Activated CD4-positive, CD25-positive, alpha-beta regulatory T cell treated with anti-CD3 and anti-CD28 coated beads, Interleukin-2, amount 50 U/mL, for 24 hours (primary cell): ENCODE results near the gene RAB35.

ENCODE experiments used
- ATAC-seq, 2 donors: fragments of 150-1000 bp; cut with Tn5 transposase; one replicate each; pipeline ENCODE4 v1.10.0; 2021; ENCODE audit warnings: mild to moderate bottlenecking in 1 of 2, moderate library complexity in 1 of 2

RAB35 gene

GRCh38 chr12:120132054-120132836 lies 15.7 kb upstream of the RAB35 start:
- no peak for ATAC-seq

GRCh38 chr12:120131116-120131515 lies 14.6 kb upstream of the RAB35 start:
- no peak for ATAC-seq

- ATAC-seq = no peak
Observed at GRCh38 chr12:120130011-120130410, 13.5 kb upstream of the RAB35 start.

- peak; percentile 24 to 27 for ATAC-seq
Observed at GRCh38 chr12:120126635-120127005, 10.1 kb upstream of the RAB35 start.

- peak; percentile 47 to 55 for ATAC-seq
Observed at GRCh38 chr12:120125792-120126634, 9.5 kb upstream of the RAB35 start.

GRCh38 chr12:120125029-120125428 lies 8.5 kb upstream of the RAB35 start:
- no peak for ATAC-seq

GRCh38 chr12:120121766-120122293 lies 5.3 kb upstream of the RAB35 start:
- peak; percentile 47 to 54 for ATAC-seq

- no peak for ATAC-seq
Observed at GRCh38 chr12:120121343-120121742, 4.8 kb upstream of the RAB35 start.

- ATAC-seq = peak; percentile 60 to 66
Observed at GRCh38 chr12:120119271-120119973, 2.9 kb upstream of the RAB35 start.

- no peak for ATAC-seq
Observed at GRCh38 chr12:120118321-120119061, 1.9 kb upstream of the RAB35 start.

GRCh38 chr12:120117961-120118320 lies 1.4 kb upstream of the RAB35 start:
- ATAC-seq = no peak

- peak; percentile 46 to 57 for ATAC-seq
Observed at GRCh38 chr12:120116792-120117651, 469 bp upstream of the RAB35 start.

- ATAC-seq = peak in 1 of 2 donors; percentile 1
Observed at GRCh38 chr12:120115692-120116440, 687 bp downstream of the RAB35 start.

GRCh38 chr12:120115066-120115465 lies 1.5 kb downstream of the RAB35 start:
- ATAC-seq = no peak

- ATAC-seq = peak; percentile 79
Observed at GRCh38 chr12:120110550-120111501, 5.7 kb downstream of the RAB35 start.

GRCh38 chr12:120109570-120110267 lies 6.8 kb downstream of the RAB35 start:
- no peak for ATAC-seq

GRCh38 chr12:120106151-120106550 lies 10.4 kb downstream of the RAB35 start:
- ATAC-seq = no peak

- ATAC-seq = no peak
Observed at GRCh38 chr12:120103371-120103770, 13.2 kb downstream of the RAB35 start.

- no peak for ATAC-seq
Observed at GRCh38 chr12:120103044-120103338, 13.6 kb downstream of the RAB35 start.
